Stomach smooth muscle (tissue), 2 donors: ENCODE data around the gene MAP1LC3B.

Experiments
- H3K27ac ChIP-seq: one replicate; pipeline ENCODE4 v1.7.0; 2013; ENCODE audit warnings: mild to moderate bottlenecking, low read length, inconsistent platforms
- H3K27me3 ChIP-seq, 2 donors: one replicate each; pipeline ENCODE4 v1.7.0; 2013; ENCODE audit warnings: low read length in 2 of 2; ENCODE audit not compliant: insufficient read depth in 2 of 2, control insufficient read depth in 1 of 2
- H3K36me3 ChIP-seq, 2 donors: one replicate each; pipeline ENCODE4 v1.7.0; 2013; ENCODE audit warnings: low read length in 2 of 2; ENCODE audit not compliant: control insufficient read depth in 2 of 2, insufficient read depth in 2 of 2
- H3K4me1 ChIP-seq: one replicate; pipeline ENCODE4 v1.7.0; 2013; ENCODE audit warnings: low read length; ENCODE audit not compliant: control insufficient read depth, insufficient read depth
- H3K4me3 ChIP-seq, 2 donors: one replicate each; pipeline ENCODE4 v1.7.0; 2013; ENCODE audit warnings: low read length in 2 of 2
- H3K9ac ChIP-seq, 2 donors: one replicate each; pipeline ENCODE4 v1.7.0; 2013; ENCODE audit warnings: low read length in 2 of 2, mild to moderate bottlenecking in 1 of 2
- H3K9me3 ChIP-seq, 2 donors: one replicate each; pipeline ENCODE4 v1.7.0; 2013; ENCODE audit warnings: low read length in 2 of 2; ENCODE audit not compliant: control insufficient read depth in 2 of 2
- donor health status: healthy.
- donor health status: Pancreatic carcinoma.

MAP1LC3B gene

DNA sequence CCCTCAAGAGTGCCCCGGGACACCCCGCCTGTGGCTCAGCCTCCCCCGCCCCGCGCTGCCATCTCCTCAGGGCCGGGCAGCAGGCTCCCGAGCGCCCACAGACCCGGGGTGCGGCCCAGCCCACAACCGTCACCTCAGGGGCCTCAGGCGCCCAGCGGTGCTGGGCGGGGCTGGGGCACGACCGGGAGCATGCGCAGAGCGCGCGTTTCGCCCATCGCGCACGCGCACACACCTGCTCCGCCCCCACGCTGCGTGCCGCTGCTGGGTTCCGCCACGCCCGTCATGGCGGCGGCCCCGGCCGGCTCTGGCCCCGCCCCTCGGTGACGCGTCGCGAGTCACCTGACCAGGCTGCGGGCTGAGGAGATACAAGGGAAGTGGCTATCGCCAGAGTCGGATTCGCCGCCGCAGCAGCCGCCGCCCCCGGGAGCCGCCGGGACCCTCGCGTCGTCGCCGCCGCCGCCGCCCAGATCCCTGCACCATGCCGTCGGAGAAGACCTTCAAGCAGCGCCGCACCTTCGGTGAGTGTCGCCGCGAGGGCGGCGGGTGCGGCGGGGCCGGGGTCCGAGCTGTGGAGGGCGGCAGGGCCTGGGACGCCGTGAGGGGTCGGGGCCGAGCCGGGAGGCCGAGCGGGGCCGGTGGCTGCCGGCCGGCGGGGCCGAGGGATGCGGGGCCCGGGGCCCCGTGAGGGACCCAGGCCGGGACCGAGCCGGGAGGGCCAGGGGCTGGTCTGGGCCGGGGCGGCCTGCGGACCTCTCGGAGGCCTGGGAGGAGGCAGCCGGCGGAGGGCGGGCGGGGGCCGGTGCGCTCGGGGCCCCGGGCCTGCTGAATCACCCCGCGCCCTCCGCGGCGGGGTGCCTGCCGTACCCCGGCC lies at the start of gene MAP1LC3B:
MAP1LC3B (plus strand) TSS at position 387 of the 871 bp plus-strand sequence; CDS start at position 479, 92 bp downstream.
- Histone ChIP-seq H3K27ac (peak within 1 kb of the TSS; percentile 96), H3K9ac (peak within 1 kb of the TSS; percentile 82 to 86), H3K4me3 (peak within 1 kb of the TSS; percentile 87 to 90), H3K9me3 (no peaks in the 10 kb centered on the region), H3K27me3 (no peaks in the 10 kb centered on the region), H3K4me1 (peaks cover 39% of the 10 kb centered on the region), H3K36me3 (no peaks in the 10 kb centered on the region)

DNA sequence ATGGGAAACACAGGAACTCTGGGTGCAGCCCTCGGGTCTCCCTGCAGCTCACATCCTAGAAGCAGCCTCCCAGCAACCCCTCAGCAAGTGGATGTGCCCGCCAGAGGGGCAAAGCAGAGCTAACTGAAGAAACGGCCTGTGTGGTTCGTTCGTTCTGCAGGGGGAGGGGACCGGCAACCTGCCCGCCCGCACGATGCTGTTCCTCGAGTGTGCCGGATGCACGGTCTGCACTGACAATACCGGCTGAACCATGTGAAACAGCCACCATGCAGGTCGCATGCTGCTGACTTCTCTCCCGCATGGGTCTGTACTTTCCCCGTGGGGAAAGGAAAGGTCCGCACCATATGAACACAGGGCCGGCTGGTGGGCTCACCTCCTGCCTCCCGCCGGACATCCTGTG lies 49.6 kb upstream of the MAP1LC3B start:
- peaks cover 42 to 43% of the 10 kb centered on the region in 2 donors for H3K36me3 ChIP-seq
- no peaks in the 10 kb centered on the region for H3K9me3 ChIP-seq
- H3K4me1 ChIP-seq = peaks cover 5% of the 10 kb centered on the region
- H3K9ac ChIP-seq = no peak overlapping the region
- H3K4me3 ChIP-seq = no peak overlapping the region
- no peak overlapping the region for H3K27ac ChIP-seq
- H3K27me3 ChIP-seq = no peaks in the 10 kb centered on the region

DNA sequence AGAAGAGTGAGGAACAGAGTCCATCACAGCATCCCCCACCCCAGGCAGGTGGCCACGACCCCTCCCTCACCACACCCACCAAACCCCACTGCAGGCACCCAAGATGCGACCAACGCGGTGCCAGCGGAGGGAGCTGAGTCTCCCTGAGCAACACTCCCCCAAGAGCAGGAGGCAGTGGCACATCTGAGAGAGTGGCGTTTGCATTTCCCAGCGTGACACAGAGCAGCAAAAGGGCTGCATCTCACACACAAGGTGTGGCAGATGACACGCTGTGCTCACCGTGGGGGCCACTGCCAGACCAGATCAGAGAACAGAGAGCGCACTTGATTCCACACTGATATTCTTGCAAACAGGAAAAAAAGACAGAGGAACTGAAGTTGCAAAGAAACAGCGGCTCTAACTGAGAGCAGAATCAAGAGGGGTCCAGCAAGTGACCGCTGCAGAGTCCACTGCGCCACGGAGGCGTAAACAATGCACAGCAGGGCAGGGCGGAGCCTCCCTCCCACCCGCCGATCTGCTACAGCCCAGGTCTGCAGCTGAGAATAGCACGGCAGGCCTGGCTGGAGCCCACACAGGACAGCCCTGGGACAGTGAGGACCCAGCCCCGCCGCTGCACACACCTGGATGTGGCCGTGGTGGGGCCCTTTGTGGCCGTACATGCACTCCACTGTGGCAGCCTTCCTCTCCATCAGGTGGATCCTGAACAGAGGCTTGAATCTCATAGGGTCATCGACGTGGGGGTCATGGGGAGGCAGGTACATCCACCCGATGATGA lies 49.0 kb upstream of the MAP1LC3B start:
- Histone ChIP-seq H3K27ac (no peak overlapping the region), H3K9me3 (no peaks in the 10 kb centered on the region), H3K27me3 (no peaks in the 10 kb centered on the region), H3K36me3 (peaks cover 42 to 43% of the 10 kb centered on the region in 2 donors), H3K9ac (no peak overlapping the region), H3K4me3 (no peak overlapping the region), H3K4me1 (peaks cover 5% of the 10 kb centered on the region)

DNA sequence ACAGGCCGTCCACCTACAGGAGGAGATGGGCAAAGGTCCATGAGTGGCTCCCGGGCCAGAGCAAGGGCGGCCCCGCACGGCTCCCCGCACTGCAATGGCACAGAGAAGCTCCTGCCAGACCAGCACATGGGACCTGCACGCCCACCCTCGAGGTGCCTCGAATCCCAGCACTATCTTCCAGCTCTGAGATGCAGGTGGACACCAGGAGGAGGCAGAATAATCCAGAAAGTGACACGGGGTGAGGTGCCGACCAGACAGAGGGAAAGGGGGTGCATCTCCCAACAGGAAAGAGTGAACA lies 48.4 kb upstream of the MAP1LC3B start:
- H3K27ac ChIP-seq = no peak overlapping the region
- no peak overlapping the region for H3K4me3 ChIP-seq
- H3K27me3 ChIP-seq = no peaks in the 10 kb centered on the region
- H3K9ac ChIP-seq = no peak overlapping the region
- H3K36me3 ChIP-seq = peaks cover 42 to 47% of the 10 kb centered on the region in 2 donors
- peaks cover 5% of the 10 kb centered on the region for H3K4me1 ChIP-seq
- no peaks in the 10 kb centered on the region for H3K9me3 ChIP-seq

DNA sequence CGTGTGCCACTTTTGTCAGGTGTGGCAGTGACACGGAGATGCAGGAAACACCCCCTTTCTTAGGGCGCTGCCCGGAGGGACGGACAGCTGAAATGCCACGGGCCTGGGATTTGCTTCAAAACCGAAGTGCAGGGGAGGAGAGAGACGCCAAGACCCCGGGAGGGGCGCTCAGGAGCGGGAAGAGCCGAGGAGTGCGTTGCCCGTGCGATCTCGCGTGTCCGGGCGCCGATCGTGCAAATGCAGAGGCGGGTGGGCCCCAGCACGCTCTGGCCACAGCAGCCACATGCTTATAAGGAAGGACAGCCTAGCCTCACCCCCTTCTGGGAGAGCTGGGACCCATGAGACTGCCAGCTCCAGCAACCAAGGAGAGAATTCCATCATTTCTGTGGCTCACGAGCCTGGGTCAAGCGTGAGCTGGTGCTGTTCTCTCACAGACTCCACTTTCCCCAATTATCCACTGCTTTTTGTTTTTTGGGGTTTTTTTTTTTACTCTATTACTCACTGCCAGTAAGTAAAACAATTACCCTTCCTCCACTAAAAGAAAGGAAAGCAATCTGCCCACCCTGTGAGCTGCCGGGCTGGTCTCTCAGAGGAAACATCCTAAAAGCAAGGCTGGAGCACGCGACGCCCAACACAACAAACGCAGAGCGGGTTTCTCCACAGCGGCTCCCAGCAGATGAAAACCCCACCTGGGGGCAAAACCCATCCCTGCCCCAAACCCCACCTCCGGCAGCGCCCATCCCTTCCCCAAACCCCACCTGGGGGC lies 47.8 kb upstream of the MAP1LC3B start:
- no peaks in the 10 kb centered on the region for H3K27me3 ChIP-seq
- no peak overlapping the region for H3K27ac ChIP-seq
- H3K9ac ChIP-seq = no peak overlapping the region

DNA sequence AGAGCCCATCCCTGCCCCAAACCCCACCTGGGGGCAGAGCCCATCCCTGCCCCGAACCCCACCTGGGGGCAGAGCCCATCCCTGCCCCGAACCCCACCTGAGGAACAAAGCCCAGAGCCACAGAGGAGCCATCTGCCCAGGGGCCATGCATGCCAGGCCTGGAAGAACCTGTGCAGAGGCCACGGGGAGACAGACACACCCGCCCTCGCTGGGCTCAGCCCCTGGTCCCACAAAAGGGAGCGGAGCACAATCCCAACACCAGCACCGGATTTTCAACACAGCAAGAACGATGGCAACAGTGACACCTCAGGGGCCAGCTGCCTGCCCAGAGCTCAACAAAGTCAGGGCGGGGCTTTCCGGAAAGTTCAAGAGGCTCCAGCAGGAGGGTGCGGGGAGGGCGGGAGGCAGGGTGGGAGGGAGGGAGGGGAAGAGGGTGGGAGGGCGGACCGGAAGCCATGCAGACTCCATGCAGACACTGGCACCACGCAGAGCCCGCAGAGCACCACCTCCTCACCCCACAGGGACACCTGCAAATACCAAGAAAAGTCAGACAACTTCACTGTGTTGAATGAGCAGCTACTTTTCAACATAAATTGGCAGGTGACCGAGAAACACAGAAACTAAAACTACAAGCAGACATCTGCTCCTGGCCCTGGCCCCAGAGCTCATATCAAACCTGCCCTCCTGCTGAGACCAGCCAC lies 47.1 kb upstream of the MAP1LC3B start:
- Histone ChIP-seq H3K27ac (no peak overlapping the region), H3K9ac (no peak overlapping the region), H3K9me3 (no peaks in the 10 kb centered on the region), H3K36me3 (peaks cover 36 to 42% of the 10 kb centered on the region in 2 donors), H3K4me1 (peaks cover 7% of the 10 kb centered on the region), H3K27me3 (no peaks in the 10 kb centered on the region), H3K4me3 (no peak overlapping the region)

More for the DNA sequence above, 47.8 kb upstream of the MAP1LC3B start:
- Histone ChIP-seq H3K36me3 (peaks cover 38 to 46% of the 10 kb centered on the region in 2 donors), H3K4me3 (no peak overlapping the region), H3K4me1 (peaks cover 5% of the 10 kb centered on the region), H3K9me3 (no peaks in the 10 kb centered on the region)

DNA sequence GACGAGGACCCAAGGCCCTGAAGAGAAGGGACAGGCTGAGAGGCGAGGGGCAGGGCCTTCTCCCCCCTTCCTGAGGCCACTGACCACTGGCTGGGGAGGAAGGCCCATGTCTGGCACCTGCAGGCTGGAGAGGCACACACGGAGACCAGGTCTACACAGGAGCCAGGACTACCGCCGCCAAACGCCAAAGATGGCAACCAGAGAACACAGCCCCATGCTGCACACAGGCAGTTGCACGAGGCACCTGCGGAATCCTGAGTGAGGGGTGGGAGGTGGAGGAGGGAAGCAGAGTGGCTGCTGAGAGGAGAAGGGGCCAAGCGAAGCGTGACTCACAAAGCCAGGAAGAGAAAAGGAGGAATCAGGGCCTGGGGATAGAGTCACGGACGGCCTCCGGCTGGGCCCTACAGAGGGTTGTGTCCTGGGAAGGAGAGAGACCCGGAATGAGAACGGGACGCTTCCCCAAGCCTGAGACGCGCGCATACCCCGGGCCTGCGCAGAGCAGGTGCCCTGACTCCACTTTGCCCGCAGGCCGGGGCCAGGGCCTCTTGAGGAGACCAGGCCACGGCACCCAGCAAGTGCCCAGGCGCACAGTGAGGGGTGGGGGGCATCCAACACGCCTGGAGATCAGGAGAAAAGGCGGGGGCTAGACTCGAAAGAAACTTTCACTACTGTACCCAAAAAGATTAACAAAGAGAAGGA lies 46.3 kb upstream of the MAP1LC3B start:
- no peak overlapping the region for H3K27ac ChIP-seq
- H3K4me3 ChIP-seq = no peak overlapping the region
- peaks cover 33 to 39% of the 10 kb centered on the region in 2 donors for H3K36me3 ChIP-seq
- peaks cover 7% of the 10 kb centered on the region for H3K4me1 ChIP-seq
- H3K9ac ChIP-seq = no peak overlapping the region
- H3K9me3 ChIP-seq = no peaks in the 10 kb centered on the region
- no peaks in the 10 kb centered on the region for H3K27me3 ChIP-seq

DNA sequence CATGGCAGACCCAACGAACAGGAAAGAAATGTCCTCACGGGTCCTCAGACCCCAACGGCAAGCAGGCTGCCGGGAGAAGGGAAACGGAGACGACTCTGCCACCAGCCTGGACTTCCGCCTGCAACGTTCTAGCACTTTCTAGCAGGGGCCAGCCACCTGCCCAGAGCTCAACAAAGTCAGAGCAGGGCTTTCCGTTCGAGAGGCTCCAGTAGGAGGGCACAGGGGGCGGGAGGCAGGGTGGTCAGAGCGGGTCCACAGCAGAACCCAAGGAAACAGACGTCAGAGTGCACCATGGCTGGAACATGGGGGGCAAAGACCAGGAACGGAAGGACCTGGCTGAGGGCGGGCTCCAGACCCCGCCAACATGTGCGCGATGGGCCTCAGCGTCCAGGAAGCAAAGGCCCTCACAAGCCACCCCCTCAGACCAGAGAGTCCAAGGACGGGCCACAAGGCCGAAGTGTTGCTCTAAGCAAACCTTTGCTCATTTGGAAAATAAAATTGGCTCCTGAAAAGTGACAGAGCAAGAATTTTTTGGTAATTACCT lies 45.5 kb upstream of the MAP1LC3B start:
- Histone ChIP-seq H3K27me3 (no peaks in the 10 kb centered on the region), H3K9ac (no peak overlapping the region), H3K4me3 (no peak overlapping the region), H3K9me3 (no peaks in the 10 kb centered on the region), H3K4me1 (peaks cover 7% of the 10 kb centered on the region), H3K27ac (no peak overlapping the region), H3K36me3 (peaks cover 33 to 39% of the 10 kb centered on the region in 2 donors)

DNA sequence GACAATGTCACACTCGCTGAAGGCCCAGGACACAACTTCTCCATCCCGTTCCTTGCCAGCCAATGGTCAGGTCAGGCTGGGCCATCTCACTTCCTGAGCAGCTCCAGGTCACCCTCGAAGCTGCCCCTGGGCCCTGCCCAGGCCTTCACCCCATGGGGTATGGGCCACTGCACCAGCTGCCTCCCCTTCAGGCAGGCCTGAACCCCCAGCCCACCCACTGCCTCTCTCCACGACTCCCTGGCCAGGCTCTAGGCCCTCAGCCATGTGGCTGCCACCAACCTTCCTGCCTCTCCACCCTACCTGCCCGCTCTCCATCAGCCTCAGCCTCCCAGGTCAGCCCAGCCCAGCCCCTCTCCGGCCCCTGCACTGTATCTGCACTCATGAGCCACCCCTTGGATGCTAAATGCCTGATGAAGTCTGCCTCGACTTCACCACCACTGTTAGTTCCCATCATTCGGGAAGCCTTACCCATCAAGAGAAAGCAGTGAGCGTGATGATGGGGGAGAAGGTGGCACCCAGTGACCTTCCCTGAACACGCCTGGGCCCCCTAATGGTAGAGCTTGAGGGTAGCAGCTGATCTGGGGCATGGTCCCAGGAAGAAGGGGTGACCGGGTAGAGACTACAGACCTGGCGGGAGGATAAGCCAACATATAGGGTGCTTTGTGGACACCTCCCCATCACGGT lies 44.1 kb upstream of the MAP1LC3B start:
- H3K27ac ChIP-seq = no peak overlapping the region
- H3K4me1 ChIP-seq = peaks cover 7% of the 10 kb centered on the region
- peaks cover 20 to 25% of the 10 kb centered on the region in 2 donors for H3K36me3 ChIP-seq
- H3K4me3 ChIP-seq = no peak overlapping the region
- H3K9me3 ChIP-seq = no peaks in the 10 kb centered on the region
- H3K9ac ChIP-seq = no peak overlapping the region
- H3K27me3 ChIP-seq = no peaks in the 10 kb centered on the region
